ENCODE data around the gene SMURF2. TPM values are rescaled to one million over a fixed set of nuclear protein-coding genes. Genes with fewer than 3 reads are reported as not detected.

Gene SMURF2
- total RNA-seq, 1 experiment from 2014 or later: 35.3 TPM

DNA sequence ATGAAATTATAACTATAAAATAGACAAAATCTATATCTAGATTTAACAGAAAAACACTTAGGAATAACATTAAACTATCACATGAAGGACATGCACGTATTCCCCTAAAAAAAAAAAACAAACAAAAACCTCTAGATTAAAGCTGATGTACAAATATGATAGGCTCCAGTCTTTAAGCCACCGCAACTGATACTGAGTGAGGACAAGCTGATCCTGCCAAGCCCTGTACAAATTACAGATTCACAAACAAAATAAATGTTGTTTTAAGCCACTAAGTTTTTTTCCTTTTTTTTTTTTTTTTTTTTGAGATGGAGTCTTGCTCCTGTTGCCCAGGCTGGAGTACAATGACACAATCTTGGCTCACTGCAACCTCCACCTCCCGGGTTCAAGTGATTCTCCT lies 35.3 kb downstream of the SMURF2 start:
- Histone ChIP-seq H2BK15ac (ENCODE audit: low read depth, low read length) (no peak overlapping the region), H3K27ac (ENCODE audit: insufficient read length, low read depth, low read length) (no peak overlapping the region), H3K9me3 (ENCODE audit: control insufficient read depth, low read depth, low read length) (no peaks in the 10 kb centered on the region), H3K56ac (ENCODE audit: insufficient read length, low read depth, low read length) (no peak overlapping the region), H3K79me1 (ENCODE audit: insufficient read depth, low read depth, low read length, poor library complexity, severe bottlenecking) (peaks cover 4% of the 10 kb centered on the region), H3K23me2 (ENCODE audit: insufficient read length, low read depth, low read length, poor library complexity, severe bottlenecking) (no peaks in the 10 kb centered on the region), H3K14ac (ENCODE audit: insufficient read depth, low read length) (no peak overlapping the region), H4K91ac (ENCODE audit: insufficient read length, low read depth, low read length) (no peak overlapping the region), H4K8ac (replicated peaks; ENCODE audit: insufficient read length, low read depth, low read length) (no peak overlapping the region), H2BK5ac (ENCODE audit: insufficient read length, low read length) (no peak overlapping the region), H3K9ac (ENCODE audit: extremely low read depth, insufficient read length, low read length) (no peak overlapping the region), H3K4me1 (ENCODE audit: insufficient read depth, low read length) (no peaks in the 10 kb centered on the region), H2BK20ac (ENCODE audit: low read depth, low read length, poor library complexity, severe bottlenecking) (no peak overlapping the region), H3K79me2 (ENCODE audit: insufficient read depth, low read length) (peaks cover 4% of the 10 kb centered on the region; the same call in 1 of the 2 replicates), H2AFZ (ENCODE audit: low read length) (no peak overlapping the region), H2AK5ac (ENCODE audit: insufficient read length, low read length) (no peak overlapping the region), H3K18ac (ENCODE audit: insufficient read length, low read depth, low read length) (no peak overlapping the region), H4K20me1 (ENCODE audit: control insufficient read depth, insufficient read depth, insufficient read length) (no peaks in the 10 kb centered on the region), H2BK12ac (ENCODE audit: insufficient read length, low read depth, low read length) (no peak overlapping the region), H3T11ph (ENCODE audit: low read length) (no peak overlapping the region), H3K23ac (ENCODE audit: insufficient read length, low read depth, low read length) (no peak overlapping the region), H3K27me3 (ENCODE audit: insufficient read depth, low read length) (no peaks in the 10 kb centered on the region), H2BK120ac (ENCODE audit: low read depth, low read length, poor library complexity, severe bottlenecking) (no peak overlapping the region), H4K5ac (ENCODE audit: insufficient read length, low read depth, low read length) (no peak overlapping the region), H3K4ac (ENCODE audit: low read depth, low read length) (no peak overlapping the region), H3K4me2 (ENCODE audit: insufficient read depth, insufficient read length, low read length) (no peak overlapping the region)
- no peak overlapping the region for H3K27ac Mint-ChIP-seq
- TF ChIP-seq, protein P1, sequence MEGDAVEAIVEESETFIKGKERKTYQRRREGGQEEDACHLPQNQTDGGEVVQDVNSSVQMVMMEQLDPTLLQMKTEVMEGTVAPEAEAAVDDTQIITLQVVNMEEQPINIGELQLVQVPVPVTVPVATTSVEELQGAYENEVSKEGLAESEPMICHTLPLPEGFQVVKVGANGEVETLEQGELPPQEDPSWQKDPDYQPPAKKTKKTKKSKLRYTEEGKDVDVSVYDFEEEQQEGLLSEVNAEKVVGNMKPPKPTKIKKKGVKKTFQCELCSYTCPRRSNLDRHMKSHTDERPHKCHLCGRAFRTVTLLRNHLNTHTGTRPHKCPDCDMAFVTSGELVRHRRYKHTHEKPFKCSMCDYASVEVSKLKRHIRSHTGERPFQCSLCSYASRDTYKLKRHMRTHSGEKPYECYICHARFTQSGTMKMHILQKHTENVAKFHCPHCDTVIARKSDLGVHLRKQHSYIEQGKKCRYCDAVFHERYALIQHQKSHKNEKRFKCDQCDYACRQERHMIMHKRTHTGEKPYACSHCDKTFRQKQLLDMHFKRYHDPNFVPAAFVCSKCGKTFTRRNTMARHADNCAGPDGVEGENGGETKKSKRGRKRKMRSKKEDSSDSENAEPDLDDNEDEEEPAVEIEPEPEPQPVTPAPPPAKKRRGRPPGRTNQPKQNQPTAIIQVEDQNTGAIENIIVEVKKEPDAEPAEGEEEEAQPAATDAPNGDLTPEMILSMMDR (conservative IDR thresholded peaks at IDR 0.05): no peak
- WGBS (ENCODE audit: extremely low coverage, insufficient read length, low lambda C conversion rate): no CpG with 5 or more reads among the region's 3 CpGs
- no peaks in the 10 kb centered on the region for H3K9me3 Mint-ChIP-seq
- DNase-seq: no peak
- no peaks in the 10 kb centered on the region for H3K27me3 Mint-ChIP-seq (ENCODE audit: low read depth)
- peaks cover 0 to 3% of the 10 kb centered on the region in 2 experiments; a peak in 1 of 4 replicates for H3K4me1 Mint-ChIP-seq
- no peak overlapping the region for H3K4me3 Mint-ChIP-seq
- no peaks in the 10 kb centered on the region; a peak in 1 of 7 replicates for H3K36me3 Mint-ChIP-seq (ENCODE audit: insufficient read depth in 1 of 3, low read depth in 3 of 3)
